Measurements from ENCODE around the gene TPM2.
A peak's percentile ranks its signal among the peaks of the same experiment; 100 is the strongest.
"Not testable (repeated sequence)": the region's sequence is repeated elsewhere in the genome, so short reads cannot be mapped to it uniquely, and the experiment has no call there.

TPM2 gene

DNA sequence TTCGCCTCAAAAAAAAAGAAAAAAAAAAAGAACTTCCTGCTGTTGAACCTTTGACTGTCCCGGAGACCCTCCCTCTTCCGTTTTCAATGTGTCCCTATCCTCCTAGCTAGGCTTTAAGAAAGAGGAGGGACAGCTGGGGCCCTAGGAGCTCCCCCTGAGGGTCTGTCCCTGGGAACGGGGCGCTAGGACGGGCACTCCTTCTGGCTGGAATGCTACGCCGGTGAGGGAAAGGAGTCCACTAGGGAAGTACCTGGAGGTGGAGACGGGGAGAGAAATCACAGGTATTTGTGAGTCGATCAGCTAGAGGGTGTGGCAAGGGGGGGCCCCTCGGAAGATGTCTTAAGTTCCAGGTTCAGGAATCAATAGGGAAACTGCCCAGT lies 43.6 kb downstream of the TPM2 start:
- peaks cover 7 to 10% of the 10 kb centered on the region in 2 donors for H3K4me1 ChIP-seq (ENCODE audit: control insufficient read depth in 1 of 2, insufficient read depth in 2 of 2, low read length in 2 of 2)

GRCh38 chr9:35645736-35646135 lies 44.0 kb downstream of the TPM2 start:
- not testable (repeated sequence) for H3K36me3 ChIP-seq (ENCODE audit: control insufficient read depth in 1 of 2, insufficient read depth in 2 of 2, low read length in 2 of 2); H3K9me3 ChIP-seq (ENCODE audit: control insufficient read depth in 1 of 2, low read length in 2 of 2); H3K27me3 ChIP-seq (ENCODE audit: control insufficient read depth in 1 of 2, insufficient read depth in 2 of 2, low read length in 2 of 2); H3K4me1 ChIP-seq (ENCODE audit: control insufficient read depth in 1 of 2, insufficient read depth in 2 of 2, low read length in 2 of 2); H3K27ac ChIP-seq (ENCODE audit: low read depth, low read length)
- H3K9ac ChIP-seq (ENCODE audit: low read depth in 1 of 2, low read length in 2 of 2) = peak overlapping the region; percentile 94 to 96
- H3K4me3 ChIP-seq (ENCODE audit: low read depth in 1 of 2, low read length in 2 of 2) = peak overlapping the region; percentile 89 to 91

More for the DNA sequence above, 43.6 kb downstream of the TPM2 start:
- Histone ChIP-seq H3K36me3 (ENCODE audit: control insufficient read depth in 1 of 2, insufficient read depth in 2 of 2, low read length in 2 of 2) (no peaks in the 10 kb centered on the region), H3K9me3 (ENCODE audit: control insufficient read depth in 1 of 2, low read length in 2 of 2) (no peaks in the 10 kb centered on the region), H3K27ac (ENCODE audit: low read depth, low read length) (peak overlapping the region; percentile 84), H3K4me3 (ENCODE audit: low read depth in 1 of 2, low read length in 2 of 2) (peak overlapping the region; percentile 89 to 91), H3K9ac (ENCODE audit: low read depth in 1 of 2, low read length in 2 of 2) (peak overlapping the region; percentile 94 to 96), H3K27me3 (ENCODE audit: control insufficient read depth in 1 of 2, insufficient read depth in 2 of 2, low read length in 2 of 2) (no peaks in the 10 kb centered on the region)

DNA sequence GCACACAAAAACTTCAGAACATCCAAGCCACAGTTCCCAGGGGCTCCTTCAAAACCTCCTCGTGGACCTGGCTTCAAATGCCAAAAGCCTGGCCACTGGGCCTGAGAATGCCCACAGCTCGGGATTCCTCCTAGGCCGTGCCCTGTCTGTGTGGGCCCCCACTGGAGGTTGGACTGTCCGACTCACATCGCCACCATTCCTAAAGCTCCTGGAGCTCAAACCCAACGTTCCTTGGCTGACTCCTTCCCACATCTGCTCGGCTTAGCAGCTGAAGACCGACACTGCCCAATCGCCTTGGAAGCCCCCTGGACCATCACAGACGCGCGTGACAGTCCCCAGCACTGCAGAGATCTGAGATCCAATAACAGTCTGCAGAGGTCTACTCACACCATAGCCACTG lies 46.7 kb downstream of the TPM2 start:
- no peaks in the 10 kb centered on the region for H3K36me3 ChIP-seq (ENCODE audit: control insufficient read depth in 1 of 2, insufficient read depth in 2 of 2, low read length in 2 of 2)
- no peak overlapping the region for H3K4me3 ChIP-seq (ENCODE audit: low read depth in 1 of 2, low read length in 2 of 2)
- H3K4me1 ChIP-seq (ENCODE audit: control insufficient read depth in 1 of 2, insufficient read depth in 2 of 2, low read length in 2 of 2) = peaks cover 4 to 10% of the 10 kb centered on the region in 2 donors
- no peaks in the 10 kb centered on the region for H3K9me3 ChIP-seq (ENCODE audit: control insufficient read depth in 1 of 2, low read length in 2 of 2)
- no peak overlapping the region for H3K27ac ChIP-seq (ENCODE audit: low read depth, low read length)
- no peak overlapping the region for H3K9ac ChIP-seq (ENCODE audit: low read depth in 1 of 2, low read length in 2 of 2)
- H3K27me3 ChIP-seq (ENCODE audit: control insufficient read depth in 1 of 2, insufficient read depth in 2 of 2, low read length in 2 of 2) = no peaks in the 10 kb centered on the region

DNA sequence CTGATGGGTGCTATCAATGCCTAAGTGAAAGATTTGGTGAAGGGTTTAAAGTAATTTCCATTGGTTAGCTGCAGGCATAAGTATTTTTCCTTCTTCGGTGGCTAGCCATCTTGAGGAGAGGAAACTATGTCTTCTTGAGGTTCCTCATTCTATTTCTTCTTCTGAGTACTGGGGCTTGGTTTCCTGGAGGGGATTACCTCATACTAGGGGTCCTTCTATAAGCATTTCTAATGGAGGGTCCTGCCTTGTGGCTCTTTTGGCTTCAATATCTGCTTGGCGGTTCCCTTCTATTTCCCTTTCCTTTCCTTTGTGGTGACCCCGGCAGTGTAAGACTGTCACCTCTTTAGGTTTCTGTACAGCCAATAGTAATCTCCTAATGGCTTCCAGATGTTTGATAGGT lies 48.2 kb downstream of the TPM2 start:
- not testable (repeated sequence) for H3K9ac ChIP-seq (ENCODE audit: low read depth in 1 of 2, low read length in 2 of 2); H3K4me3 ChIP-seq (ENCODE audit: low read depth in 1 of 2, low read length in 2 of 2); H3K27me3 ChIP-seq (ENCODE audit: control insufficient read depth in 1 of 2, insufficient read depth in 2 of 2, low read length in 2 of 2); H3K27ac ChIP-seq (ENCODE audit: low read depth, low read length); H3K4me1 ChIP-seq (ENCODE audit: control insufficient read depth in 1 of 2, insufficient read depth in 2 of 2, low read length in 2 of 2); H3K9me3 ChIP-seq (ENCODE audit: control insufficient read depth in 1 of 2, low read length in 2 of 2); H3K36me3 ChIP-seq (ENCODE audit: control insufficient read depth in 1 of 2, insufficient read depth in 2 of 2, low read length in 2 of 2)

- H3K27me3 ChIP-seq (ENCODE audit: control insufficient read depth in 1 of 2, insufficient read depth in 2 of 2, low read length in 2 of 2); H3K4me1 ChIP-seq (ENCODE audit: control insufficient read depth in 1 of 2, insufficient read depth in 2 of 2, low read length in 2 of 2); H3K4me3 ChIP-seq (ENCODE audit: low read depth in 1 of 2, low read length in 2 of 2); H3K9ac ChIP-seq (ENCODE audit: low read depth in 1 of 2, low read length in 2 of 2); H3K36me3 ChIP-seq (ENCODE audit: control insufficient read depth in 1 of 2, insufficient read depth in 2 of 2, low read length in 2 of 2); H3K9me3 ChIP-seq (ENCODE audit: control insufficient read depth in 1 of 2, low read length in 2 of 2); H3K27ac ChIP-seq (ENCODE audit: low read depth, low read length): not testable (repeated sequence)
Observed at GRCh38 chr9:35640431-35640830, 49.3 kb downstream of the TPM2 start.

DNA sequence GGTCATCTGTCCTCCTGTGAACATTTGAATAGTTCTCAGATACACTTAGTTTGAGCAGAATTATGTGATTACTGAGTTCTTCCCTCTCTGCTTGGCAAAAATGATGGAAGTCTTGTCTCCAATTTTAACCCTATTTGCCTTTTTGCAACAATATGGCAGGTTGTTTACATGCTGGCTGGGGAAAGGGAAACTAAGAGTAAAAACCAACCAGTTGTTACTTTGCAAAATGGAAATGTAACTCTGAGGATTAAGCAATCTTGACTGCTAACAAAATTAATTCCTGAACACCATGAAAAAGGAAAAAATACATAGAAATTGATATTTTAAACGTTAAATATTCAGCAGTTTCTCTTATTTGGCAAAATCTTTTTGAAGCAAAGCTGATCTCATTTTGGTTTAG lies 50.1 kb downstream of the TPM2 start:
- Histone ChIP-seq H3K27me3 (ENCODE audit: control insufficient read depth in 1 of 2, insufficient read depth in 2 of 2, low read length in 2 of 2) (no peaks in the 10 kb centered on the region), H3K27ac (ENCODE audit: low read depth, low read length) (peak overlapping the region; percentile 20), H3K9me3 (ENCODE audit: control insufficient read depth in 1 of 2, low read length in 2 of 2) (no peaks in the 10 kb centered on the region), H3K4me3 (ENCODE audit: low read depth in 1 of 2, low read length in 2 of 2) (no peak overlapping the region), H3K36me3 (ENCODE audit: control insufficient read depth in 1 of 2, insufficient read depth in 2 of 2, low read length in 2 of 2) (no peaks in the 10 kb centered on the region), H3K4me1 (ENCODE audit: control insufficient read depth in 1 of 2, insufficient read depth in 2 of 2, low read length in 2 of 2) (no peaks in the 10 kb centered on the region), H3K9ac (ENCODE audit: low read depth in 1 of 2, low read length in 2 of 2) (no peak overlapping the region)

DNA sequence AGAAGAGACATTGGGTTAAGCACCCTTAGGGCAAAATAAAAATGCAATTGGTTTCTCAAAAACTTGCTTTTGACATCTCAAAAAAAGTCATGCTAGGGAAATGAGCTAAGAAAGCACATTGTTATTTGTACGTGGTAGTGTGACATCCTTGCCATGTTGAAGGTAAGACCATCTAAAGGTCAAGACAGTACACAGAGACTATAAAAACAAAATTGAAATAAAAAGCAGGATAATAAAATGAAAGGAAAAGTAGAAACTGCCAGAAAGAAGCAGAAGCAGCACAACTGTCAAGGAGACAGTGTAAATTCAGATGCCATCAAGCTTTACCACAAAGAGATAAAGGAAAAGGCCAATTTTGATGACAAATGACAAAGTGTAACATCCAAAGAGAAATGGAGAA lies 50.5 kb downstream of the TPM2 start:
- not testable (repeated sequence) for H3K4me1 ChIP-seq (ENCODE audit: control insufficient read depth in 1 of 2, insufficient read depth in 2 of 2, low read length in 2 of 2); H3K9me3 ChIP-seq (ENCODE audit: control insufficient read depth in 1 of 2, low read length in 2 of 2); H3K27me3 ChIP-seq (ENCODE audit: control insufficient read depth in 1 of 2, insufficient read depth in 2 of 2, low read length in 2 of 2); H3K36me3 ChIP-seq (ENCODE audit: control insufficient read depth in 1 of 2, insufficient read depth in 2 of 2, low read length in 2 of 2); H3K27ac ChIP-seq (ENCODE audit: low read depth, low read length); H3K9ac ChIP-seq (ENCODE audit: low read depth in 1 of 2, low read length in 2 of 2); H3K4me3 ChIP-seq (ENCODE audit: low read depth in 1 of 2, low read length in 2 of 2)

DNA sequence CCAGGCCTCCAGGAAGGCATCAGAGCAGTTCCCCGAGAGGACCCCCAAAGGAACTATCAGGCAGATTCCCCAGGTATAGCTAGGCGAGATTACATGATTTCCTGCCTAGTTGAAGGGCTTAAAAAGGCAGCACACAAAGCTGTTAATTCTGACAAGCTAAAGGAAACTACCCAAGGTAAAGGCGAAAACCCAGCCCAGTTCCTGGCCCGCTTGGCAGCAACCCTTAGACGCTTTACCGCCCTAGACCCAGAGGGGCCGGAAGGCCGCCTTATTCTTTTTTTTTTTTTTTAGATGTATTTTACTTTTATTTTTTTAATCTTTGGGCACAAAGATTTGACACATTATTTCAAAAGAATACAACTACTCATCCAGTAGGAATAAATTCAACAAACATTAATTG lies 51.0 kb downstream of the TPM2 start:
- H3K4me1 ChIP-seq (ENCODE audit: control insufficient read depth in 1 of 2, insufficient read depth in 2 of 2, low read length in 2 of 2); H3K27me3 ChIP-seq (ENCODE audit: control insufficient read depth in 1 of 2, insufficient read depth in 2 of 2, low read length in 2 of 2); H3K9ac ChIP-seq (ENCODE audit: low read depth in 1 of 2, low read length in 2 of 2); H3K36me3 ChIP-seq (ENCODE audit: control insufficient read depth in 1 of 2, insufficient read depth in 2 of 2, low read length in 2 of 2); H3K27ac ChIP-seq (ENCODE audit: low read depth, low read length); H3K9me3 ChIP-seq (ENCODE audit: control insufficient read depth in 1 of 2, low read length in 2 of 2); H3K4me3 ChIP-seq (ENCODE audit: low read depth in 1 of 2, low read length in 2 of 2): not testable (repeated sequence)

- H3K4me1 ChIP-seq (ENCODE audit: control insufficient read depth in 1 of 2, insufficient read depth in 2 of 2, low read length in 2 of 2); H3K27ac ChIP-seq (ENCODE audit: low read depth, low read length): not testable (repeated sequence)
Observed at GRCh38 chr9:35637427-35637955, 52.2 kb downstream of the TPM2 start.

DNA sequence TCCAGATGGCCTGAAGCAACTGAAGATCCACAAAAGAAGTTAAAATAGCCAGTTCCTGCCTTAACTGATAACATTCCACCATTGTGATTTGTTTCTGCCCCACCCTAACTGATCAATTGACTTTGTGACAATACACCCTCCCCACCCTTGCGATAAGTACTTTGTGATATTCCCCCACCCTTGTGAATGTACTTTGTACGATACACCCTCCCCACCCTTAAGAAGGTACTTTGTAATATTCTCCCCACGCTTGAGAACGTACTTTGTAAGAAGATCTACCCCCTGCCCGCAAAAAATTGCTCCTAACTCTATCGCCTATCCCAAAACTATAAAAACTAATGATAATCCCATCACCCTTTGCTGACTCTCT lies 52.9 kb downstream of the TPM2 start:
- H3K4me1 ChIP-seq (ENCODE audit: control insufficient read depth in 1 of 2, insufficient read depth in 2 of 2, low read length in 2 of 2); H3K9ac ChIP-seq (ENCODE audit: low read depth in 1 of 2, low read length in 2 of 2); H3K27ac ChIP-seq (ENCODE audit: low read depth, low read length); H3K27me3 ChIP-seq (ENCODE audit: control insufficient read depth in 1 of 2, insufficient read depth in 2 of 2, low read length in 2 of 2); H3K36me3 ChIP-seq (ENCODE audit: control insufficient read depth in 1 of 2, insufficient read depth in 2 of 2, low read length in 2 of 2); H3K4me3 ChIP-seq (ENCODE audit: low read depth in 1 of 2, low read length in 2 of 2); H3K9me3 ChIP-seq (ENCODE audit: control insufficient read depth in 1 of 2, low read length in 2 of 2): not testable (repeated sequence)

More at GRCh38 chr9:35637427-35637955, 52.2 kb downstream of the TPM2 start:
- not testable (repeated sequence) for H3K36me3 ChIP-seq (ENCODE audit: control insufficient read depth in 1 of 2, insufficient read depth in 2 of 2, low read length in 2 of 2); H3K9me3 ChIP-seq (ENCODE audit: control insufficient read depth in 1 of 2, low read length in 2 of 2); H3K9ac ChIP-seq (ENCODE audit: low read depth in 1 of 2, low read length in 2 of 2); H3K27me3 ChIP-seq (ENCODE audit: control insufficient read depth in 1 of 2, insufficient read depth in 2 of 2, low read length in 2 of 2); H3K4me3 ChIP-seq (ENCODE audit: low read depth in 1 of 2, low read length in 2 of 2)

Data from duodenal mucosa (tissue), 2 donors.